ENCODE data around the gene CEP63.
A peak's percentile ranks its signal among the peaks of the same experiment; 100 is the strongest.
"Not testable (repeated sequence)": the region's sequence is repeated elsewhere in the genome, so short reads cannot be mapped to it uniquely, and the experiment has no call there.

Gene CEP63

GRCh38 chr3:134590766-134591165 lies 104.9 kb downstream of the CEP63 start:
- FAIRE-seq = no peak

GRCh38 chr3:134592806-134593205 lies 106.9 kb downstream of the CEP63 start:
- FAIRE-seq = no peak

GRCh38 chr3:134594331-134594741 lies 108.5 kb downstream of the CEP63 start:
- FAIRE-seq = no peak

GRCh38 chr3:134594986-134595385 lies 109.1 kb downstream of the CEP63 start:
- not testable (repeated sequence) for FAIRE-seq

GRCh38 chr3:134597390-134597970 lies 111.6 kb downstream of the CEP63 start:
- FAIRE-seq = no peak

GRCh38 chr3:134598763-134599545 lies 113.1 kb downstream of the CEP63 start:
- no peak for FAIRE-seq

- FAIRE-seq = no peak
Measured at GRCh38 chr3:134600206-134600605, 114.3 kb downstream of the CEP63 start.

GRCh38 chr3:134600685-134601463 lies 115.0 kb downstream of the CEP63 start:
- peak; percentile 88 for FAIRE-seq

GRCh38 chr3:134601539-134602439 lies 115.9 kb downstream of the CEP63 start:
- FAIRE-seq = no peak

GRCh38 chr3:134602440-134602814 lies 116.6 kb downstream of the CEP63 start:
- FAIRE-seq = no peak

- no peak for FAIRE-seq
Measured at GRCh38 chr3:134603480-134603879, 117.6 kb downstream of the CEP63 start.

- FAIRE-seq = no peak
Measured at GRCh38 chr3:134603956-134604355, 118.1 kb downstream of the CEP63 start.

GRCh38 chr3:134605556-134605955 lies 119.7 kb downstream of the CEP63 start:
- FAIRE-seq = no peak

- no peak for FAIRE-seq
Measured at GRCh38 chr3:134606033-134607025, 120.5 kb downstream of the CEP63 start.

GRCh38 chr3:134607054-134608022 lies 121.5 kb downstream of the CEP63 start:
- no peak for FAIRE-seq

GRCh38 chr3:134608023-134608770 lies 122.3 kb downstream of the CEP63 start:
- FAIRE-seq = no peak

- no peak for FAIRE-seq
Measured at GRCh38 chr3:134608771-134609435, 123.0 kb downstream of the CEP63 start.

GRCh38 chr3:134609821-134610431 lies 124.1 kb downstream of the CEP63 start:
- FAIRE-seq = no peak
